Breast epithelium (tissue), 3 donors: ENCODE results near the gene ERBIN.

Experiments used
- CTCF ChIP-seq, 3 donors: fragments of 450-650 bp; IDR thresholded peaks; one replicate each; pipeline ENCODE4 v1.5.1; 2016 to 2017; ENCODE audit warnings: antibody characterized with exemption in 3 of 3, mild to moderate bottlenecking in 3 of 3, moderate library complexity in 3 of 3
- POLR2A ChIP-seq: fragments of 450-650 bp; IDR thresholded peaks from one replicate; pipeline ENCODE4 v1.6.1; 2016; ENCODE audit warnings: antibody characterized with exemption, mild to moderate bottlenecking, moderate library complexity
- POLR2AphosphoS5 ChIP-seq, 3 donors: sonication (generic); formaldehyde crosslinking; IDR thresholded peaks; one replicate each; pipeline ENCODE4 v1.6.1; 2017; ENCODE audit warnings: antibody characterized with exemption in 3 of 3

- TF ChIP-seq CTCF (IDR thresholded peaks at IDR 0.05) (no peak), POLR2A (no peak), POLR2AphosphoS5 (IDR thresholded peaks at IDR 0.05) (no peak)
Measured at GRCh38 chr5:65883461-65883860, 42.9 kb upstream of the ERBIN start.
